NT2/D1 (cell line): ENCODE measurements around the gene TLNRD1.

Experiments used
- DNase-seq: peaks from one replicate; pipeline ENCODE4 v3.0.0-alpha.2; 2011; ENCODE audit warnings: low read depth, low spot score
- H3K27me3 ChIP-seq: 2 replicates; pipeline ENCODE4 v1.6.0; 2011; ENCODE audit warnings: mild to moderate bottlenecking; ENCODE audit not compliant: insufficient read length, insufficient read depth
- H3K36me3 ChIP-seq: 2 replicates; pipeline ENCODE4 v1.6.1; 2011; ENCODE audit warnings: mild to moderate bottlenecking, low read length, mixed read lengths; ENCODE audit not compliant: insufficient read depth, insufficient read length
- H3K4me1 ChIP-seq: 2 replicates; pipeline ENCODE4 v1.5.1; 2011; ENCODE audit not compliant: insufficient read depth, insufficient read length
- H3K4me3 ChIP-seq: 2 replicates; pipeline ENCODE4 v1.5.1; 2011; ENCODE audit warnings: low read depth; ENCODE audit not compliant: insufficient read length
- H3K9ac ChIP-seq: 2 replicates; pipeline ENCODE4 v1.6.0; 2011; ENCODE audit warnings: low read depth; ENCODE audit not compliant: insufficient read length
- H3K9me3 ChIP-seq: 2 replicates; pipeline ENCODE4 v1.5.1; 2011; ENCODE audit warnings: mild to moderate bottlenecking, low read length; ENCODE audit not compliant: insufficient read depth
- SUZ12 ChIP-seq: IDR thresholded peaks from 2 replicates; pipeline ENCODE4 v1.6.1; 2011; ENCODE audit not compliant: insufficient read length, insufficient read depth; ENCODE audit errors: extremely low read depth
- YY1 ChIP-seq: IDR thresholded peaks from 2 replicates; pipeline ENCODE4 v1.6.1; 2011; ENCODE audit not compliant: insufficient read length, insufficient read depth
- ZNF274 ChIP-seq: IDR thresholded peaks from 2 replicates; pipeline ENCODE4 v1.6.1; 2011; ENCODE audit warnings: mild to moderate bottlenecking, low read depth, low read length

TLNRD1 gene

DNA sequence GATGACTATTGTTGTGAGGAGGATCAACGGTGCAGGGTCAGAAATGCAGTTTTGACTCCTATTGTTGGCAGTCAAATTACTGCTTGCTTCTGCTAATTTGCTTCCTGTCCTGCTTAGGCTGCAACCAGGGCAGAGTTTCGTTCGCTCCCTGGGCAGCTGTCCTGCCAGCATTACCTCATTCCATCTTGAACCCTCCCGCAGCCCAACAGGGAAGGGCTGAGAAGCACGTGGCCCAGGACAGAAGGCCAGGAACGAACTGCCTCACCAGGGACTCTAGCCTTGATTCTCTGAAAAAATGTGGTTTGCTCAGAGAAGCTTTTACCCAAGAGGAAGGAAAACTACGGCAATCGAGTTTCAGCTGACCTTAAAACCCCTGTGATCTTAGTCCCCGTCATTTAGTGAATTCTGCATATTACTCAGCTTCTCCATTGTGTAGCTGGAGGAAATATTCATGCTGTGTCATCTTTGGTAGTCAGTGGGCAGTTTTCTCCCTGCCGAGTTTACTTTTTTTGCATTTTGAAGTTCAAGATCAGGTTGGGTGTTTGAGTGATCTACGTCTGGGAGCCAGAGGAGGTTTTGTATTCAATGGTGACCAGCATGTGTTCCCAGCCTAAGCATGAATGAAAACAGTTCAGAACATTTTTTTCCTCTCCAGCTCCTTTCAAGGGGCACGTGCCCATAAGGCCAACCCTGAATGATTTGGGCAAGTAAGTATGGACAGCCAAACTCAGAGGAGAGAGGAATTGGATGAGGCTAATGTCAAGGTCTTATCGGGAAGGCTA is 23.0 kb downstream of the TLNRD1 start:
- DNase-seq, result no peak
- no peak overlapping the region for H3K4me3 ChIP-seq
- H3K4me1 ChIP-seq, result peaks cover 3% of the 10 kb centered on the region
- no peak for TF ChIP-seq SUZ12
- no peak for TF ChIP-seq YY1
- TF ChIP-seq ZNF274, result no peak
- H3K9me3 ChIP-seq, result peaks cover 7% of the 10 kb centered on the region
- H3K27me3 ChIP-seq, result no peaks in the 10 kb centered on the region
- H3K36me3 ChIP-seq, result no peaks in the 10 kb centered on the region
- no peak overlapping the region for H3K9ac ChIP-seq

DNA sequence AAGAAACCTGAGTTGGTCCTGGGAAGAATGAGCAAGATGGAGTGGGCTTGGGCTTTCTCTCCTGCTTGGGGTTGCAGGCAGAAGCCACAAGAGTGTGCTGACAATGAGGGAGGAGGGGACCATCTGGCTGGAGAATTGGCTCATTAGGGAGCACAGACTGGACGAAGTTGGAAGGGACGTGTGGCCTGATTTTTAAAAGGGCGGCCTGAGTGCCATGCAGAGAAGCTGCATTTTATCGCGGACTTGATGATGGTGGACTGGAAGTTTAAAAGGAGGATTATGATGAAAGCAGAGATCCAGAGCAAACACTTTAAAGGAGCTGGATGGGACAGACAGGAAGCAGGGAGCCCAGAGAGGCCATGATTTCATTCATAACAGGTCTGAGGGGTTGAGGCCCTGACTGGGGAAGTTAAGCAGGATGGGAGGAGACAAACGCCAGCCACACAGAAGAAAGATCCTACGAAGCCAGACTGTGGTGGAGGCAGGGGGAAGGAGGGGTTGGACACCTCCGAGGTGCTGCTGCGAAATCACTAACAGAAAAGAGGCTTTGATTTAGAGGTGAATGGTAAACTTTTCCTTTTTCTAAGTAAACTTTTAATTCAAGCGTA is 23.6 kb downstream of the TLNRD1 start:
- Histone ChIP-seq H3K4me1 (peaks cover 3% of the 10 kb centered on the region), H3K9me3 (peaks cover 14% of the 10 kb centered on the region), H3K27me3 (no peaks in the 10 kb centered on the region), H3K4me3 (no peak overlapping the region), H3K9ac (no peak overlapping the region), H3K36me3 (no peaks in the 10 kb centered on the region)
- TF ChIP-seq YY1 (no peak), ZNF274 (no peak), SUZ12 (no peak)
- DNase-seq, result no peak

DNA sequence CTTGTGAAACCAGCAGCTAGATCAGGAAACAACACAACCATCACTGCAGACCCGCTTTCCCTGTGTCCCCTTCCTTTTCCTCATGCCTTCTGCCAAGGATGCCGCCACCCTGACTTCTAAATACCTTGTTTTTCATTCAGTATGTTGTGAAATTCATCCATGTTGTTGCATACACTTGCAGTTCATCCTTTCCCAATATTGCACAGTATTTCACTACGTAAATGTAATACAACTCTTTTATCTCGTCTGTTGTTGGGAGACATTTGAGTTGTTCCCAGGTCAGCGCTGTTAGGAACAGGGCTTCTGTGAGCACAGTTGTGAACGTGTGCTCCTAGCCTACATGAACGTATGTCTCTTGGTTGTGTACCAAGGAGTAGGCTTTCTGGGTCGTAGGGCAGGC is 24.2 kb downstream of the TLNRD1 start:
- no peaks in the 10 kb centered on the region for H3K27me3 ChIP-seq
- peaks cover 19% of the 10 kb centered on the region for H3K9me3 ChIP-seq
- no peak for DNase-seq
- H3K4me3 ChIP-seq, result no peak overlapping the region
- TF ChIP-seq YY1 (no peak), ZNF274 (no peak), SUZ12 (no peak)
- H3K4me1 ChIP-seq, result peaks cover 3% of the 10 kb centered on the region
- H3K36me3 ChIP-seq, result no peaks in the 10 kb centered on the region
- H3K9ac ChIP-seq, result no peak overlapping the region

DNA sequence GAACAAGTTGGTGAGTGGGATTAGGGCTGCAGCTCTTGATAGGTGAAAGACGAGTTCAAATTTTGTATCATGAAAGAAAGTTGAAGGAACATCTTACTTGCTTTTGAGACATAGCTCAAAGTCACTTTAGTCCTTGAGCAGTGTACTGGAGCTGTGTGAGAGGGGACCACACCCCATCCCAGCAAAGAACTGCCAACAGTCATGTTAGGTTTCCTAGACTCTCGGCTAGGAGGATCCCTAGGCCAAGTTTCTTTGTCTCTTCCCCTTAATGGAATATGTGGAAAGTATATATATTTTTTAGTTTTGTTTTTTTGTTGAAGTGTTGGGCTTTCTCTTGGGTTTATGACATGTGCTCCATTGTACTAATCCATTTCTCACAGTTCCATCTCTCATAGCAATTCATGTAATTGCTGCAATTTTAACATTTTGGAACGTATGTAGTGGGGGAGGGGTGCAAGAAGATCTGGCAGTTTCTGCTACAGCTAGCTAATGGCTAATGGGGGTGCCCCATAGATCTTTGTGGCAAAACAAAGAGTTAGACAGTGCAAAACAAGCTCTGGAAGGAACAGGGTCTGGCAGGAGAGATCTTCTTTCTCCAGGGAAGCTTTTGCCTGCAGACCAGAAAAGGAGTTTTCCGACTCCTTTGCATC is 25.1 kb downstream of the TLNRD1 start:
- Histone ChIP-seq H3K4me1 (peaks cover 3% of the 10 kb centered on the region), H3K36me3 (no peaks in the 10 kb centered on the region), H3K9me3 (peaks cover 24% of the 10 kb centered on the region), H3K9ac (no peak overlapping the region), H3K4me3 (no peak overlapping the region), H3K27me3 (no peaks in the 10 kb centered on the region)
- TF ChIP-seq SUZ12 (no peak), YY1 (no peak), ZNF274 (no peak)
- no peak for DNase-seq

DNA sequence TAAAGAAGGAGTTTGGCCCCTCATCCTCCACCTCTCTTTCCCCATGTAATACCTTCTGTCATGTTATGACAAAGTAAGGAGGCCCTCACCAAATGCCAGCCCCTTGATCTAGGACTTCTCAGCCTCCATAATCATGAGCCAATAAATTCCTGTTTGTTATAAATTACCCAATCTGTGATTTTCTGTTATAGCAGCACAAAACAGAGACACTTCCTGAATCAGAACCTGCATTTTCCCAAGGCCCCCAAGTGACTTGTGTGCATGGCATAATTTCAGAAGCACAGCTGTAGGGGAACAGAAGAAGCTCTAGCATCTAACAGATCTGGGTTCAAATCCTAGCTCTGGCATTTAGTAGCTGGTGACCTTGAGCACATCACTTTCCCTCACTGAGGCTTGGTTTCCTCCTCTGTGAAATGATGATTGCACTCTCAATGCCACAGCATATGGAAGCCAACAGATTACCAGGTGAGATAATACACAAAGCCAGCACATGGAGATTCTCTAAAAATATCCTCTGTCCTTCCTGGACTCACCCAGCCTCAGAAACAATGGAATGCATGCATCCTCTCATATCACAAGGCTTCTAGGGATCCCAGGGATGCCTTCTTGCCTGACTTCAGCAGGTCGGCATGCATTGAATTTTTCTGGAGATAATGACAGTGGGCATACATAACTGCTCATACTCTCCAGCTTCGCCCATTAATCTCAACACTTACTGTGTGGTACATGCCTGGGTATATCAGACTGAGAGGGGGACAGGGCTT is 26.3 kb downstream of the TLNRD1 start:
- no peak overlapping the region for H3K4me3 ChIP-seq
- no peak overlapping the region for H3K9ac ChIP-seq
- H3K27me3 ChIP-seq, result no peaks in the 10 kb centered on the region
- peaks cover 24% of the 10 kb centered on the region for H3K9me3 ChIP-seq
- DNase-seq, result no peak
- H3K36me3 ChIP-seq, result no peaks in the 10 kb centered on the region
- TF ChIP-seq ZNF274 (no peak), YY1 (no peak), SUZ12 (no peak)
- H3K4me1 ChIP-seq, result peaks cover 3% of the 10 kb centered on the region

DNA sequence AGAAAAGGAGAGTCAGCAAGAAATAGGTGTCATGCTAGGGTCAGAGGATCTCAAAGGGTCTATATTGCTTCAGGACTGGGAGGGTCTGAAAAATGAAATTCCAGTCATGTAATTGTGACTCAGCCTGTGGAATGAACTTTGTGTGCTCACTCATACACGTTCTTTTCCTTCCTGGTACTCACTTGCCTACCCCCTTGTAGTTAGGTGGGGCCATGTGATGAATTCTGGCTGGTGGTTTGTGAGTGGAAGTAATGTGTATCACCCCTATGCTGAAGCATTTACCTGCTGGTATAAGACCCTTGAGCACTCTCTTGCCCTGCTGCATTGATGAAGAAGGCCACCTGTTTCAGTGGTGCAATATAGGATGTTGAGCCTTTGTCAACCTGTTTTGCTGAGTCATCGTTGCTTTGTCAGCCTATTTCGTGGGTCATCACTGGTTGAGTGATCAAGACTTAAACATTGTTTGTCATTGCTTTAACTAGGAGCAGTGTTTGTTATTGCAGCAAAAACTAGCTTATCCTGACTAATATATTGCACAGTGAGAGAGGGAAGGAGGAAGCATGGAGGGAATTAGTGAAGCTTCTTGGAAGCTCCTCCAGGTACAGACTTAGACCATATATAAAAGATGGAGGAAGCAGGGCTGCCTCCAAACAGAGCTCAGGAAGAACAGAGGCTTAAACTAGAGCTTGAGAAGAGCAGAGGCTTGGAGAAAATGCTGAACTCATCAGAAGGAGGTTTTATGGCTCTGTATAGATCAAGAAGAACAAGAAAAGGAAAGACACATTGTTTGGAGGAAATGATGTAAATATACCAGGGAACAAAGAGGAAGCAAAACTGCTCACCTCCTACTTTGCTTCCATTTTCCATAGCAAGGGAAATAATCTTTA is 28.9 kb downstream of the TLNRD1 start:
- Histone ChIP-seq H3K4me1 (no peaks in the 10 kb centered on the region), H3K27me3 (no peaks in the 10 kb centered on the region), H3K9ac (no peak overlapping the region), H3K36me3 (no peaks in the 10 kb centered on the region), H3K4me3 (no peak overlapping the region), H3K9me3 (peaks cover 24% of the 10 kb centered on the region)
- TF ChIP-seq YY1 (no peak), ZNF274 (no peak), SUZ12 (no peak)
- no peak for DNase-seq
